GM19238 (cell line): Measurements from ENCODE around the gene PIGM.

Experiments
- DNase-seq: peaks from one replicate; pipeline ENCODE4 v3.0.0; 2011; ENCODE audit warnings: low spot score; ENCODE audit not compliant: insufficient read length

Gene PIGM

GRCh38 chr1:159989581-159989980 lies 42.2 kb downstream of the PIGM start:
- no peak for DNase-seq

- DNase-seq = no peak
Measured at GRCh38 chr1:159988006-159988405, 43.8 kb downstream of the PIGM start.

- DNase-seq = no peak
Measured at GRCh38 chr1:159987186-159987585, 44.6 kb downstream of the PIGM start.

- no peak for DNase-seq
Measured at GRCh38 chr1:159986531-159986930, 45.3 kb downstream of the PIGM start.

- no peak for DNase-seq
Measured at GRCh38 chr1:159986093-159986492, 45.7 kb downstream of the PIGM start.

- no peak for DNase-seq
Measured at GRCh38 chr1:159985473-159985872, 46.3 kb downstream of the PIGM start.

DNA sequence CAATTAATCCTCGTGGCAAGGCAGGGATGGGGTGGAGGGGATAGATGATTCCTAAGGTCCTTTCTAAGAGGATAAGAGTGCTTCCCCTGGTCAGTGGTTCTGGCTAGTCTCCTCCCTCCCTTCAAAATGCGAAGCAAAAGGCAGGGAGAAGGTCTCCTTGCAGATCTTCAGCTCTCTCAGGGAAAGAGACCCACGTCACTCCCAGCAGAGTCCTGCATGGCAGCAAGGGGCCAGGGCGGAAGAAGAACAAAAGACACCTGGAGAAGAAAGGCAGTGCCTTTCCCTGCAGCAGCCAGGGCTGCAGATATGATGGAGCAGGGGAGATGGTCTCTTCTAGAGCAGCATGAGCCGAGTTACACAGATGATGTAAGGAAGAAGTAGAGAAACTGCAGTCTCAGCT lies 48.1 kb downstream of the PIGM start:
- DNase-seq = no peak

DNA sequence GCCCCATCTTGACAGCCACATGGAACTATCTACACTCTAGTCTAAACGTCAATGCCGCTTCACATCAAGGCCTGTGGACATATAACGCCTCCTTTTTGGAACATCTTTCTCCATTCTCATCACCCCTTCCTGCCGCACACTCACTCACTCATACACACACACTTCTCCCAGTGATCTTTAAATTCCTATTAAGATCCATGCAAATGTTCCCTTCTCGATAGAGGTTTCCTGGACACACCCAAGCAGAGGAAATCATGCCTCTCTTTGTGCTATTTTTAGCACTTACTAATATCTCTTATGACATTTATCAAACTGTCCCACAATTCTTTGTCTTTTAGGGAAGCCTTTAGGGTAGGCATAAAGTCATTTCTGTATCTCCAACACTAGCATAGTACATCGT lies 49.5 kb downstream of the PIGM start:
- DNase-seq = no peak

GRCh38 chr1:159981351-159982055 lies 50.3 kb downstream of the PIGM start:
- DNase-seq = no peak

DNA sequence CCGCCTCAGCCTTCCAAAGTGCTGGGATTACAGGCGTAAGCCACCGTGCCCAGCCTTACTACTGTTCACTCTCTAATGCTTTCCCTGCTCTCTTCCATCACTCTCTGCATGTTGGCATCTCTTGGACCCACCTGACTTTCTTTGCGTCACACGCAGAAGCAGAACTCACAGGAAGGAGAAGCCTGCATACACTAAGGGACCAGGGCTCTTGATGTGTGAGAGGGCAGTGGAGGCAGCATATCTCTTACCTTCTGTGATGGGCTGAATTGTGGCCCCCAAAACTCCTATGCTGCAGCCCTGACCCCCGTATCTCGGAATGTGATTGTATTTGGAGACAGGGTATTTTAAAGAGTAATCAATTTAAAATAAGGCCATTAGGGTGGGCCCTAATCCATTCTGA lies 51.0 kb downstream of the PIGM start:
- no peak for DNase-seq

DNA sequence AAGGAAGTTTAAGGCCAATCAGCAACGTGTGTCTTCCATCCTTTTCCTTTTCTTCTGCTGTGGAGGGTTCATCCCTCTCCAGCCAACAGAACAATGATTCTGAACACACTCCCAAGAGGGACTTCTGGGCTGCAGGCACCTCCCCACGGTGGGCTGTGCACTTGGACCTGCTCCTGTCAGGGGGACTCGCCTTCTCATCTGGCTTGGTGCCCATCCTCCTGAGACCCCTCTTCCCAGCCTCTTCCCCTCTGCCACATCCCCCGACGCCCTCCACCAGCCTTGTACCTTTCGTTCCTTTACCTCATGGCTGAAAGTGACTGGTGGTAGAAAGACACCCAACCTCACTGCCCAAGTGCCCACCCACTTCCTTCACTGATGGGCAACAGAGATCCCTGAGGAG lies 51.7 kb downstream of the PIGM start:
- no peak for DNase-seq

- no peak for DNase-seq
Measured at GRCh38 chr1:159979257-159979656, 52.5 kb downstream of the PIGM start.

DNA sequence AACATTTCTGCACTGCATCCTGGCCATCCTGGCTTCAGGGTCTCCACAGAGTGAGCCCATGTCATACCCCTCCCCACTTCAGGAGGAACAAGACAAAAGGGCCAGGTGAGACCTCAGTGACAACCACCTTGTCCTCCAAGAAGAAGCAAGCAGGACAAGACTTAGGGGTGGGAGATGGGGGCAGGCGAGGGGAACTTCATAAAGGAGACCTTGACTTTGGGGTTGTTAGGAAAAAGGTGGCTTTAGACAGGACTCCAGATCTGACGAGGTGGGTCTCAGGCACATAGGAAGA lies 53.7 kb downstream of the PIGM start:
- DNase-seq = no peak

- DNase-seq = no peak
Measured at GRCh38 chr1:159977364-159978106, 54.3 kb downstream of the PIGM start.
